ENCODE data around the gene PARD3B.

Gene PARD3B

DNA sequence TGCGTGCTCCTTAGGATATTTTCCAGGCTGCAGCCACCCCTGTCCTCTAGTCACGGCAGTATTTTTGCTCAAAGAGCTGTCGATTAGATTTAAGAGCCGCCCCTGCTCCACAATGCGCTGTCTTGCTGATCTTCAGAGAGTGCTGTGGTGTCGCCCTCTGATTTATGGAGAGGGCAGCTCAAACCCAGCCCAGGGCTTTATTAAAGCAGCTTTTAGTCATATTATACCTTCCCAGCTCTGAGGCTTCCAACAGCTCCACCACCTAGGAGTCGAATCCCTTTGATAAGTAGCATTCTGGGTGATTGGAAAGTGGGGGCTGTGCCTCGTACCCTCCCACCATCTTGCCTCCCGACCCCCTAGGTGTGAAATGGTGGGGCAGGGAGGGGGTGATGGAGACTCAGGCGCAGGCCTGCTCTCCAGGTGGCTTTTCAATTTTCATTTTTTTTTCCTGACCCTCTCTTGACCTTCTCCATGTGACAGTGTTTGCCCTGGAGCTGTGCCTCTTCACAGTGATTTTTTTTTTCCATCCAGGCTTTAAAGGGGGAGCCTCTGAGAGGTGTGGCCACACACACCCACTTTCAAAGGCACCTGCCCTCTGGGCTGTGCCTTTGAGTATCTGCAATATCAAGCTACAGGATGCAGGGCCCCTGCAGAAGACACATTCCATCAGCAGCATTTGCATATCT is 1084.0 kb downstream of the PARD3B start:
- no peak for FAIRE-seq
- DNase-seq (ENCODE audit: low spot score): no peak

DNA sequence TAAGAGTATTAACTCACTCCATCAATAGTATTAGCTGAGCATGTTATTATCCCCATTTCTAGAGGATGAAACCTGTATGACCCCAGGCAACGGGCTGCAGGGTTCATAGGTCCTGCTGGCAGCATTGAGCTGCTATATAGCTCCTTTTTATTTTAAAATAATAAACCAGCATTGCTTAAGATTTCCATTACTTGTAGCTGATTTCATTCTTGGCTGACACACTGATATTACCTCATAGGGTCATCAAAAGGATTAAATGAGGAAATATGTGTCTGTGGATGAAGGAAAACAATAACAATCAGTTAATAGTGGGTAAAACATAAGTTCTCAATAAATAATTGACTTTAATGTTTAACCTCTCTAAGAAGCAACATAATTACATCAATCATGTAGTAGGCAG is 1088.7 kb downstream of the PARD3B start:
- DNase-seq (ENCODE audit: low spot score): no peak
- FAIRE-seq: no peak

DNA sequence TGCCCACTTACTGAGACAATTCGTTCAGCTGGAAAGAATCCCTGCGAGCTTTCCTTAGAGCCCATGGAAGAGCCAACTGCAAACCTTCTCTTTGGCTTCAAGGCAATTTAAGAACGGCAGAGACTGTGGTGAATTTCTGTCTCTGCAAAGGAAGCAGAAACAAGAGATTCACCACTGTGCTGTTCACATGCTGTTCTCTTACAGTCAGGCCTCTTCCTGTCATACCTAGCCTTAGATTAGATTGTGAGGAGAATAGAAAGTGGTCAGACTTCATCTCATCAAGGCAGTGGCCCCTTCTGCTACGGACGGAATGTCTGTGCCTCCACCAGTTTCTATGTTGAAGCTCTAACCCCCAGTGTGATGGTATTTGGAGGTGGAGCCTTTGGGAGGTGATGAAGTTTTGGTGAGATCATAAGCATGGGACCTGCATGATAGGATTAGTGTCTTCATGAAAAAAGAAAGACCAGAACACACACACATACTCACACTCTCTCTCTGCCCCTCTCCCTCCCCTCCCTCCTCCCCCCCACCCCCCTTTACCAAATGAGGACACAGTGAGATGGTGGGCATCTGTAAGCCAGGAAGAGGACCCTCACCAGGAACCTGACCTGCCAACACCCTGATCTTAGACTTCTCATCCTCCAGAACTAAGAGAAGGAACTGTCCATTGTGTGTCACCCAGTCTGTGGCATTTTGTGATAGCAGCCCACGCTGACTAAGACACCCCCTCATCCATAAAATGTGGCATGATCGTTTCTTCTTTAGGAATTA is 1091.5 kb downstream of the PARD3B start:
- DNase-seq (ENCODE audit: low spot score) (no peak), FAIRE-seq (no peak)

DNA sequence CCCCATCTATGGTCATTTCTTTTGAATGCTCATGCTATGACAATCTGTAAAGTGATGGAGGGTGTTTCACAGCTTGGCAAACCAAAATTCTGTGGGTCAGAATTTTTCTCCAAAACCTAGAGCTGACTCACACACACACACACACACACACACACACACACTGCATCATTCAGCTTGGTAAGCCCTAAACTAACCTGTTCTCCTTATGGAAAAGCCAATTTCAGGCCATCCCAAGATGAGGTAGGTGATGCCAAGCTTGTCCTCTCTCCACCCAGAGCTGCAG is 1092.0 kb downstream of the PARD3B start:
- DNase-seq (ENCODE audit: low spot score) (no peak), FAIRE-seq (no peak)

GRCh38 chr2:205637779-205638503 is 1092.7 kb downstream of the PARD3B start:
- no peak for DNase-seq (ENCODE audit: low spot score)
- no peak for FAIRE-seq

GRCh38 chr2:205640716-205641115 is 1095.4 kb downstream of the PARD3B start:
- DNase-seq (ENCODE audit: low spot score): no peak
- FAIRE-seq: no peak

GRCh38 chr2:205642599-205643356 is 1097.5 kb downstream of the PARD3B start:
- no peak for DNase-seq (ENCODE audit: low spot score)

GRCh38 chr2:205643391-205643885 is 1098.2 kb downstream of the PARD3B start:
- FAIRE-seq: no peak
- no peak for DNase-seq (ENCODE audit: low spot score)

More at GRCh38 chr2:205642599-205643356, 1097.5 kb downstream of the PARD3B start:
- no peak for FAIRE-seq

GRCh38 chr2:205644018-205644417 is 1098.7 kb downstream of the PARD3B start:
- DNase-seq (ENCODE audit: low spot score) (no peak), FAIRE-seq (no peak)

DNA sequence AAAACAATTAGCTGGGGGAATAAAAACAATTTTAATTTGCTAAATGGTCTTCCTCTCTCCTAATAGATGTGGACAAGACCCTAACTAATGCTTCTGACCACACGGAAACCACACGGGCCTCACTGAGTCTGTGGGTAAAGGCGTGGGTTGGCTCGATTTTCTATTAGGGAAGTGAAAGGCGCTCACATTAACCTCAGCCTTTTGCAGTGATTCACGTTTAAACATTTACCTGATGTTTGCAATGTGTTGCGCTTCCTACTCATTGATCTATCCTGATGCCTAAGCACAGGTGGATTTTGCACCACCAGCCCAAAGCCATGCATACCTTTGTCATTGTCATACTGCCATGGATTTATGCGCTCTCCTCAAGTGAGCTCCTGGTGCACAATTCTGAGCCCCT is 1101.4 kb downstream of the PARD3B start:
- no peak for FAIRE-seq
- DNase-seq (ENCODE audit: low spot score): no peak

DNA sequence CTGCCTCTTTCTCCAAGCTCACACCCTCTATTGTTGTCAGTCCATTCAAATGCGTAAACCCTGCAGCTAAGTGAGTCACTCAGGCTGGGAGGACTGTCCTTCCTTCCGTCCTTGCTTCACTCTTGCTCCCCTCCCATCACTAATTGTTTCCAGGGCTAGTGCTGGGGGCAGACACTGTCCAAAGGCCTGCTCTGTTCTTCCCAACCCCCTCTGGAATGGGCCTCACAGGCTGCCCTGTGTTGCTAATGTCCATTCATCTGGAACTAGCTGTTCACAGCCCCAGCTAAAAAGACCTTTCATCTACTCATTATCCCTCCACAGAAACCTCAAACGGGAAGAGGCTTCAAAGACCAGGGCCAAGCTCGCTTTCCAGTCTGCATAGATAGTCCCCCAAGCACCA is 1105.2 kb downstream of the PARD3B start:
- peak; percentile 29 for DNase-seq (ENCODE audit: low spot score)
- FAIRE-seq: no peak

GRCh38 chr2:205650931-205651330 is 1105.7 kb downstream of the PARD3B start:
- DNase-seq (ENCODE audit: low spot score): no peak
- no peak for FAIRE-seq

GRCh38 chr2:205651719-205652118 is 1106.4 kb downstream of the PARD3B start:
- FAIRE-seq: no peak
- no peak for DNase-seq (ENCODE audit: low spot score)

DNA sequence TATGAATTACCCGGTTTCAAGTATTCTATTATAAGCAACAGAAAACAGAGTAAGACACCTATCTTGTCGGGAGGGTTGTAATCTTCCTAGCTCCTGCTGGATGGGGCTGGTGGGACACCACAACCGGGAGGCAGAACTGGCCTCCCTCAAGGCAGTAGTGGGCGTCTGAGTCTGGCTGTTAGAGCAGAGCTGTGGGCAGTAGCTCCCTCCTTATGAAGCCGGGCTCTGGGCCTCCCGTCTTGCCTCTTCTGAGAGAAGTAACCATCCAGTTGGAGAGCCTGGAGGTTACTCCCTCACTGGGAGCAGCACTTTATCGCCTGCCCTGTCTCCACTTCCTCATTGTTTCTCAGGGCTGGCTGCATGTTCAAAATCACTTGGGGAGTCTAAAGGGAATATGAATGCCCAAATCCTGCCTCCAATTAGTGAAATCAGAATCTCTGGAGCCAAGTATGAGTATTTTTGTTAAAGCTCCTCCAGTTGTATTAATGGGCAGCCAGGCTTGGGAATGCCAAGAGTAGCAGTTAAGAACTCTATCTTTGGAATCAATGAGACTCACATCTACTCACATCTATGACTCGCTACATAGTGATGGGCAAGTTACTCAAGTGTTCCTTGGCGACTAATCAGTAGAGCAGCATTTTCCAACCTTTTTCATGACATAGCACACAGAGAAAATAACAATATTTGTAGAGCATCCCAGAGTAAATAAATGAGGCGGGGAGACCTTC is 1109.8 kb downstream of the PARD3B start:
- peak; percentile 64 for DNase-seq (ENCODE audit: low spot score)

GRCh38 chr2:205655779-205656456 is 1110.6 kb downstream of the PARD3B start:
- FAIRE-seq (no peak), DNase-seq (ENCODE audit: low spot score) (no peak)

More for the DNA sequence above, 1109.8 kb downstream of the PARD3B start:
- no peak for FAIRE-seq

DNA sequence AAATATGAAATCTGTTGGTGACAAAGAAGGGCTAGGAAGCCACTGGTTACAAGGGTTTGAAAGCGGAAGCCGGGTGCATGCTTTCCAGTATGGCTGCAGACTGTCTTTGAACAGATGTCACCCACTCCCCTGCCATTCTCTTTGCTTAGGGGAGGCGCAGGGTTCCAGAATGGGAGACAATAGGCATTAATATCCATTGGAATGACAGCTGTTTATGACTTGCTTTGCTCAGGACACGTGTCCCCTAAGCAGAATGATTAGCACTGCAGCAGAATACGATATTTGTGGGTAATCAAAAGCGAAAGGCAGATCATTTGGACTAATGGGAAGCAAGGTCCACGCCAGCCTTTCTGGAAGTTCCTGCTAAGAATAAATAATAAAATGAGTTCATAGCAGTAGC is 1111.2 kb downstream of the PARD3B start:
- DNase-seq (ENCODE audit: low spot score) (no peak), FAIRE-seq (no peak)

GRCh38 chr2:205656941-205657340 is 1111.7 kb downstream of the PARD3B start:
- FAIRE-seq (no peak), DNase-seq (ENCODE audit: low spot score) (no peak)

DNA sequence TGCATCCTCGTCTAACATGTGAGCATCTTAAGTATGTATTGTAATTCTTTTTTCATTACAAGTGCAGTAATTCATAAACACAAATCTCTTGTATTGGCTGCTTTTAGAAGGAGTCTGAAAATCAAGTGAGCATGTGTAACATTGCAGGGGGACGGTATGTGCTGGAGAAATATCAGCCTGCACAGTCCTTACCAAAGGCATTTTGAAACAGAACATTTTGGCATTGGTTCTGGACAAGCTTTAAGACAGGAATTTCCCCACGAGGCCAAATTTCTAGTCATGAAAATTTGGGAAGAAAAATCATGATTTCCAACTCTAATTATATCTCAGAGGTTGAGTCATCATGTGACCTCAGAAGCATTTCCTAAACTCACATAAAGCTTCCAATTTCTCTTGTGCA is 1112.3 kb downstream of the PARD3B start:
- FAIRE-seq (no peak), DNase-seq (ENCODE audit: low spot score) (no peak)

- no peak for DNase-seq (ENCODE audit: low spot score)
- FAIRE-seq: no peak
These were observed 1112.8 kb downstream of the PARD3B start for GRCh38 chr2:205658068-205658467.

GRCh38 chr2:205658572-205658971 is 1113.3 kb downstream of the PARD3B start:
- FAIRE-seq (no peak), DNase-seq (ENCODE audit: low spot score) (no peak)

All from RCC 7860 (cell line).